ENCODE measurements around the gene GABRB2. TPM values are rescaled to one million over a fixed set of nuclear protein-coding genes. Genes with fewer than 3 reads are reported as not detected.

Gene GABRB2
- total RNA-seq, 1 experiment from 2014 or later, result not detected

GRCh38 chr5:161342886-161343285 is 203.6 kb downstream of the GABRB2 start:
- Mint-ChIP-seq H3K36me3 (ENCODE audit: insufficient read depth, unreplicated experiment) (no peaks in the 10 kb centered on the region), H3K9me3 (ENCODE audit: low read depth, unreplicated experiment) (peaks cover 6% of the 10 kb centered on the region), H3K4me1 (ENCODE audit: low read depth, unreplicated experiment) (no peaks in the 10 kb centered on the region), H3K27me3 (ENCODE audit: unreplicated experiment) (no peaks in the 10 kb centered on the region), H3K27ac (ENCODE audit: unreplicated experiment) (no peak overlapping the region), H3K4me3 (ENCODE audit: low read depth, unreplicated experiment) (no peak overlapping the region)
- intact Hi-C loops (cut with micrococcal nuclease; ENCODE audit: unreplicated experiment), result no loop called here
- DNase-seq, result no peak
- CTCF ChIA-PET, result no interaction called here
- TF ChIP-seq CTCF (IDR thresholded peaks at IDR 0.05; ENCODE audit: unreplicated experiment), result no peak
- no TSS peak for BruUV-seq (replicated peaks)

GRCh38 chr5:161340012-161340411 is 206.5 kb downstream of the GABRB2 start:
- no peak for DNase-seq
- H3K36me3 Mint-ChIP-seq (ENCODE audit: insufficient read depth, unreplicated experiment), result no peaks in the 10 kb centered on the region
- CTCF ChIA-PET, result interaction anchor here (1.2 kb wide), 1 partner anchor 860 kb away, joined by 5 read pairs; no protein-coding TSS in a partner anchor
- BruUV-seq (replicated peaks), result no TSS peak
- H3K9me3 Mint-ChIP-seq (ENCODE audit: low read depth, unreplicated experiment), result no peaks in the 10 kb centered on the region
- no peaks in the 10 kb centered on the region for H3K27me3 Mint-ChIP-seq (ENCODE audit: unreplicated experiment)
- TF ChIP-seq CTCF (IDR thresholded peaks at IDR 0.05; ENCODE audit: unreplicated experiment), result no peak
- intact Hi-C loops (cut with micrococcal nuclease; ENCODE audit: unreplicated experiment), result no loop called here
- no peaks in the 10 kb centered on the region for H3K4me1 Mint-ChIP-seq (ENCODE audit: low read depth, unreplicated experiment)
- H3K4me3 Mint-ChIP-seq (ENCODE audit: low read depth, unreplicated experiment), result no peak overlapping the region
- H3K27ac Mint-ChIP-seq (ENCODE audit: unreplicated experiment), result no peak overlapping the region

- intact Hi-C loops (cut with micrococcal nuclease; ENCODE audit: unreplicated experiment), result no loop called here
- no peaks in the 10 kb centered on the region for H3K36me3 Mint-ChIP-seq (ENCODE audit: insufficient read depth, unreplicated experiment)
Measured at GRCh38 chr5:161333194-161333880, 213.2 kb downstream of the GABRB2 start.

GRCh38 chr5:161332343-161332742 is 214.2 kb downstream of the GABRB2 start:
- Mint-ChIP-seq H3K36me3 (ENCODE audit: insufficient read depth, unreplicated experiment) (no peaks in the 10 kb centered on the region), H3K27me3 (ENCODE audit: unreplicated experiment) (no peaks in the 10 kb centered on the region), H3K9me3 (ENCODE audit: low read depth, unreplicated experiment) (peaks cover 7% of the 10 kb centered on the region), H3K4me1 (ENCODE audit: low read depth, unreplicated experiment) (no peaks in the 10 kb centered on the region), H3K27ac (ENCODE audit: unreplicated experiment) (no peak overlapping the region), H3K4me3 (ENCODE audit: low read depth, unreplicated experiment) (no peak overlapping the region)
- CTCF ChIA-PET, result no interaction called here
- TF ChIP-seq CTCF (IDR thresholded peaks at IDR 0.05; ENCODE audit: unreplicated experiment), result no peak
- BruUV-seq (replicated peaks), result no TSS peak
- intact Hi-C loops (cut with micrococcal nuclease; ENCODE audit: unreplicated experiment), result no loop called here
- DNase-seq, result no peak

More at GRCh38 chr5:161333194-161333880, 213.2 kb downstream of the GABRB2 start:
- Mint-ChIP-seq H3K4me3 (ENCODE audit: low read depth, unreplicated experiment) (no peak overlapping the region), H3K9me3 (ENCODE audit: low read depth, unreplicated experiment) (peaks cover 7% of the 10 kb centered on the region), H3K4me1 (ENCODE audit: low read depth, unreplicated experiment) (no peaks in the 10 kb centered on the region), H3K27ac (ENCODE audit: unreplicated experiment) (no peak overlapping the region), H3K27me3 (ENCODE audit: unreplicated experiment) (no peaks in the 10 kb centered on the region)
- no peak for TF ChIP-seq CTCF (IDR thresholded peaks at IDR 0.05; ENCODE audit: unreplicated experiment)
- no TSS peak for BruUV-seq (replicated peaks)
- CTCF ChIA-PET, result no interaction called here
- DNase-seq, result no peak

Data from Calu3 (cell line).